HG02970 (cell line): Measurements from ENCODE around the gene OR2AT4.
"Not testable (repeated sequence)": the region's sequence is repeated elsewhere in the genome, so short reads cannot be mapped to it uniquely, and the experiment has no call there.

Experiments
- ATAC-seq: cut with Tn5 transposase; IDR thresholded peaks from one replicate; pipeline ENCODE4 v1.9.1; 2021; ENCODE audit warnings: mild to moderate bottlenecking, moderate library complexity, moderate number of reproducible peaks; ENCODE audit not compliant: unreplicated experiment, low FRiP score

OR2AT4 gene

GRCh38 chr11:75072582-75072981 lies 24.1 kb downstream of the OR2AT4 start:
- ATAC-seq = no peak

GRCh38 chr11:75069473-75069872 lies 27.2 kb downstream of the OR2AT4 start:
- ATAC-seq = no peak

- no peak for ATAC-seq
Observed at GRCh38 chr11:75068993-75069392, 27.7 kb downstream of the OR2AT4 start.

- ATAC-seq = no peak
Observed at GRCh38 chr11:75068559-75068958, 28.1 kb downstream of the OR2AT4 start.

GRCh38 chr11:75066061-75066460 lies 30.6 kb downstream of the OR2AT4 start:
- no peak for ATAC-seq

GRCh38 chr11:75063741-75064314 lies 32.8 kb downstream of the OR2AT4 start:
- ATAC-seq = no peak

- ATAC-seq = no peak
Observed at GRCh38 chr11:75059299-75059698, 37.4 kb downstream of the OR2AT4 start.

GRCh38 chr11:75056814-75057213 lies 39.9 kb downstream of the OR2AT4 start:
- ATAC-seq = no peak

- no peak for ATAC-seq
Observed at GRCh38 chr11:75055511-75055910, 41.2 kb downstream of the OR2AT4 start.

- ATAC-seq = no peak
Observed at GRCh38 chr11:75052457-75052856, 44.2 kb downstream of the OR2AT4 start.

- ATAC-seq = no peak
Observed at GRCh38 chr11:75051043-75051442, 45.6 kb downstream of the OR2AT4 start.

- ATAC-seq = no peak
Observed at GRCh38 chr11:75050516-75050915, 46.2 kb downstream of the OR2AT4 start.

GRCh38 chr11:75049501-75050266 lies 47.0 kb downstream of the OR2AT4 start:
- not testable (repeated sequence) for ATAC-seq

GRCh38 chr11:75047191-75047590 lies 49.5 kb downstream of the OR2AT4 start:
- no peak for ATAC-seq

GRCh38 chr11:75046668-75047067 lies 50.0 kb downstream of the OR2AT4 start:
- ATAC-seq = not testable (repeated sequence)

- not testable (repeated sequence) for ATAC-seq
Observed at GRCh38 chr11:75044381-75045170, 52.1 kb downstream of the OR2AT4 start.

GRCh38 chr11:75041821-75042220 lies 54.9 kb downstream of the OR2AT4 start:
- ATAC-seq = not testable (repeated sequence)

- ATAC-seq = no peak
Observed at GRCh38 chr11:75041263-75041662, 55.4 kb downstream of the OR2AT4 start.

GRCh38 chr11:75040167-75040770 lies 56.4 kb downstream of the OR2AT4 start:
- ATAC-seq = no peak

GRCh38 chr11:75035911-75036565 lies 60.6 kb downstream of the OR2AT4 start:
- ATAC-seq = no peak
